Neural progenitor cell (in vitro differentiated cells): ENCODE measurements around the gene NFATC2. TPM values are rescaled to one million over a fixed set of nuclear protein-coding genes. Genes with fewer than 3 reads are reported as not detected.

ENCODE experiments used
- DNase-seq: peaks from one replicate; pipeline ENCODE4 v3.0.0-alpha.2; 2016; ENCODE audit warnings: low spot score
- H2AFZ ChIP-seq: fragments of 200-600 bp; sonication (generic); replicated peaks from 2 replicates; pipeline ENCODE4 v1.6.1; 2016; ENCODE audit warnings: antibody characterized with exemption
- H3F3A ChIP-seq: fragments of 200-600 bp; sonication (generic); 2 replicates; pipeline ENCODE4 v1.6.1; 2016; ENCODE audit warnings: antibody characterized with exemption, low read depth
- H3K27ac ChIP-seq: fragments of 200-600 bp; sonication (generic); 2 replicates; pipeline ENCODE4 v1.5.1; 2016; ENCODE audit warnings: mild to moderate bottlenecking
- H3K27me3 ChIP-seq: fragments of 200-600 bp; sonication (generic); 2 replicates; pipeline ENCODE4 v1.6.1; 2016; ENCODE audit warnings: mild to moderate bottlenecking, moderate library complexity
- H3K36me3 ChIP-seq: fragments of 200-600 bp; sonication (generic); 2 replicates; pipeline ENCODE4 v1.5.1; 2016
- H3K4me1 ChIP-seq: fragments of 200-600 bp; sonication (generic); 2 replicates; pipeline ENCODE4 v1.6.1; 2016; ENCODE audit warnings: mixed run types
- H3K4me2 ChIP-seq: fragments of 200-600 bp; sonication (generic); 2 replicates; pipeline ENCODE4 v1.6.1; 2016
- H3K4me3 ChIP-seq: fragments of 200-600 bp; sonication (generic); 2 replicates; pipeline ENCODE4 v1.5.1; 2016
- H3K79me2 ChIP-seq: fragments of 200-600 bp; sonication (generic); 2 replicates; pipeline ENCODE4 v1.6.1; 2016; ENCODE audit warnings: low read depth
- H3K9ac ChIP-seq: fragments of 200-600 bp; sonication (generic); 2 replicates; pipeline ENCODE4 v1.6.1; 2016
- H3K9me3 ChIP-seq: fragments of 200-600 bp; sonication (generic); 2 replicates; pipeline ENCODE4 v1.5.1; 2016; ENCODE audit warnings: low read depth
- H4K20me1 ChIP-seq: fragments of 200-600 bp; sonication (generic); 2 replicates; pipeline ENCODE4 v1.6.1; 2016; ENCODE audit warnings: low read depth
- H3K27ac Mint-ChIP-seq: 3 replicates; pipeline ENCODE4 v1.8.0; 2021; ENCODE audit warnings: mixed read lengths
- H3K27me3 Mint-ChIP-seq: 2 replicates; pipeline ENCODE4 v1.8.0; 2022; ENCODE audit warnings: low read depth, mild to moderate bottlenecking, inconsistent platforms, moderate library complexity, mixed read lengths; ENCODE audit not compliant: insufficient read depth
- H3K36me3 Mint-ChIP-seq: 3 replicates; pipeline ENCODE4 v1.8.0; 2021; ENCODE audit warnings: mixed read lengths
- H3K4me1 Mint-ChIP-seq: 3 replicates; pipeline ENCODE4 v1.8.0; 2021; ENCODE audit warnings: mixed read lengths
- H3K4me3 Mint-ChIP-seq: 3 replicates; pipeline ENCODE4 v1.8.0; 2021; ENCODE audit warnings: mild to moderate bottlenecking, moderate library complexity, mixed read lengths
- H3K9me3 Mint-ChIP-seq: 3 replicates; pipeline ENCODE4 v1.8.0; 2020; ENCODE audit warnings: mixed read lengths
- EZH2 ChIP-seq: fragments of 200-600 bp; sonication (generic); IDR thresholded peaks from 2 replicates; pipeline ENCODE4 v1.6.1; 2017; ENCODE audit warnings: antibody characterized with exemption, mild to moderate bottlenecking, moderate library complexity
- EZH2phosphoT487 ChIP-seq: fragments of 200-600 bp; sonication (generic); IDR thresholded peaks from 2 replicates; pipeline ENCODE4 v1.6.1; 2017; ENCODE audit warnings: antibody characterized with exemption
- total RNA-seq: library from RNA; depleted of rRNA; stranded (reverse); fragments of >200 nt; gene quantifications from 2 replicates; pipeline ENCODE4 v1.2.3, GENCODE V29; 2015; ENCODE audit warnings: low replicate concordance
- TF ChIP-seq, protein P1 (sequence below): fragments of 200-600 bp; sonication (generic); IDR thresholded peaks from 2 replicates; pipeline ENCODE4 v1.5.1; 2017; ENCODE audit warnings: antibody characterized with exemption, mild to moderate bottlenecking

NFATC2 gene
- total RNA-seq, 1 donor from 2014 or later = 0.19 TPM

DNA sequence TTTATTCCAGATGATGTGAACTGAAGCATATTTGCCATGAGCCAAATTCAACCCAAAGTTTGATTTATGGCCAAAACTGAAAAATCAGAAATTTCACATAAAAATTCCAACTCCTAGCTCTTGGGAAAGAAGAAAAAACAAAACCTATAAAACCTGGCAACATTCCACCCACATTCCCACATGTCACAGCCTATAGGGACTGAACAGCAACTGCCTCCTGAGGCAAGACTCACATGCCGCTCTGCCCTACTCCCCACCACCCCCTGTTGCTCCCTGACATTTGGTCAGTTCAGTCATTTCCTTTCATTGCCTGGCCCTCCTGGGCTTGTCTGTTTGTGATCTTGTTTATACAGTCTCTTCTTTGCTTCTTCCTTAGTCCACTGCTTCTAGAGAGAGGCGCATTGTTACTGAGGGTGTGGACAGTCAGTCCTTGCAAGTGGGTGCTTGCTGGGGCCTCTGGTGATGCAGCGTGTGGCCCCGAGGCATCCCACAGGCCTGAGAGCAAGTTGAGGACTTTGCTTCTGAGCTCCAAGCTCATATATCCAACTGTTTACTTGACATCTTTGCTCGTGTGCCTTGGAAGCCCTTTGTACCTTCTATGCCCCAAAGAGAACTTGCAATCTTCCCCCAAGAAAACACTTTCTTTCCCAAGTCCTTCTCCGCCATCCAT, 31.4 kb downstream of the NFATC2 start:
- Mint-ChIP-seq H3K27me3 (peaks cover 12% of the 10 kb centered on the region), H3K36me3 (no peaks in the 10 kb centered on the region), H3K9me3 (no peaks in the 10 kb centered on the region), H3K4me3 (no peak overlapping the region), H3K4me1 (peaks cover 12% of the 10 kb centered on the region), H3K27ac (no peak overlapping the region)
- no peaks in the 10 kb centered on the region for H3K79me2 ChIP-seq
- H4K20me1 ChIP-seq = no peaks in the 10 kb centered on the region
- H2AFZ ChIP-seq = no peak overlapping the region
- DNase-seq = no peak
- no peaks in the 10 kb centered on the region for H3F3A ChIP-seq
- H3K36me3 ChIP-seq = no peaks in the 10 kb centered on the region
- no peak overlapping the region for H3K9ac ChIP-seq
- H3K9me3 ChIP-seq = no peaks in the 10 kb centered on the region
- no peak overlapping the region for H3K4me3 ChIP-seq
- no peaks in the 10 kb centered on the region for H3K4me1 ChIP-seq
- H3K4me2 ChIP-seq = no peak overlapping the region
- H3K27ac ChIP-seq = no peak overlapping the region
- TF ChIP-seq, protein P1, sequence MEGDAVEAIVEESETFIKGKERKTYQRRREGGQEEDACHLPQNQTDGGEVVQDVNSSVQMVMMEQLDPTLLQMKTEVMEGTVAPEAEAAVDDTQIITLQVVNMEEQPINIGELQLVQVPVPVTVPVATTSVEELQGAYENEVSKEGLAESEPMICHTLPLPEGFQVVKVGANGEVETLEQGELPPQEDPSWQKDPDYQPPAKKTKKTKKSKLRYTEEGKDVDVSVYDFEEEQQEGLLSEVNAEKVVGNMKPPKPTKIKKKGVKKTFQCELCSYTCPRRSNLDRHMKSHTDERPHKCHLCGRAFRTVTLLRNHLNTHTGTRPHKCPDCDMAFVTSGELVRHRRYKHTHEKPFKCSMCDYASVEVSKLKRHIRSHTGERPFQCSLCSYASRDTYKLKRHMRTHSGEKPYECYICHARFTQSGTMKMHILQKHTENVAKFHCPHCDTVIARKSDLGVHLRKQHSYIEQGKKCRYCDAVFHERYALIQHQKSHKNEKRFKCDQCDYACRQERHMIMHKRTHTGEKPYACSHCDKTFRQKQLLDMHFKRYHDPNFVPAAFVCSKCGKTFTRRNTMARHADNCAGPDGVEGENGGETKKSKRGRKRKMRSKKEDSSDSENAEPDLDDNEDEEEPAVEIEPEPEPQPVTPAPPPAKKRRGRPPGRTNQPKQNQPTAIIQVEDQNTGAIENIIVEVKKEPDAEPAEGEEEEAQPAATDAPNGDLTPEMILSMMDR = no peak
- TF ChIP-seq EZH2 (no peak), EZH2phosphoT487 (no peak)
- H3K27me3 ChIP-seq = no peaks in the 10 kb centered on the region

DNA sequence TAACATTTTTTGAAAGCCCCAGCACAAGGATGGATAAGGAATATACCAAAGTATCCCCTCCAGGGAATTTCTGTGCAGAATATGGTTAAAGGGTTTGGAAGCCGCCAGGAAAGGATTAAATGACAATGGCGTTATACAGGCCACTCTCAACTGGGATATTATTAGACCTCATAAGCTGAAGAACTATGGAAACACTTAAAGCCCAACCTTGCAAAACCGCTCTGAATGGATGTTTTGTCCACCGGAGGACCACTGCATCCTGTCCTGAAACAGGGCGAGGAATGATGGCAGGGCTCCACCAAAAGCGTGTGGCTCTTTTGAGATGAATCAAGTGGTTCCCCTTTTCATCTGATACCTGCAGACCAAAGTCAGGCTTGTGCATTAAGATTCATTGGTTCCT, 32.4 kb downstream of the NFATC2 start:
- Histone ChIP-seq H2AFZ (no peak overlapping the region), H3K79me2 (no peaks in the 10 kb centered on the region), H3K27me3 (no peaks in the 10 kb centered on the region), H3K4me2 (no peak overlapping the region), H3K4me1 (no peaks in the 10 kb centered on the region), H3F3A (no peaks in the 10 kb centered on the region), H3K9ac (no peak overlapping the region), H3K27ac (no peak overlapping the region), H3K9me3 (no peaks in the 10 kb centered on the region), H3K36me3 (no peaks in the 10 kb centered on the region), H4K20me1 (no peaks in the 10 kb centered on the region), H3K4me3 (no peak overlapping the region)
- peaks cover 12% of the 10 kb centered on the region for H3K4me1 Mint-ChIP-seq
- no peaks in the 10 kb centered on the region for H3K9me3 Mint-ChIP-seq
- TF ChIP-seq, protein P1 = no peak
- no peak for TF ChIP-seq EZH2
- TF ChIP-seq EZH2phosphoT487 = no peak
- H3K27me3 Mint-ChIP-seq = peaks cover 12% of the 10 kb centered on the region
- DNase-seq = no peak
- no peaks in the 10 kb centered on the region for H3K36me3 Mint-ChIP-seq
- no peak overlapping the region for H3K27ac Mint-ChIP-seq
- no peak overlapping the region for H3K4me3 Mint-ChIP-seq

DNA sequence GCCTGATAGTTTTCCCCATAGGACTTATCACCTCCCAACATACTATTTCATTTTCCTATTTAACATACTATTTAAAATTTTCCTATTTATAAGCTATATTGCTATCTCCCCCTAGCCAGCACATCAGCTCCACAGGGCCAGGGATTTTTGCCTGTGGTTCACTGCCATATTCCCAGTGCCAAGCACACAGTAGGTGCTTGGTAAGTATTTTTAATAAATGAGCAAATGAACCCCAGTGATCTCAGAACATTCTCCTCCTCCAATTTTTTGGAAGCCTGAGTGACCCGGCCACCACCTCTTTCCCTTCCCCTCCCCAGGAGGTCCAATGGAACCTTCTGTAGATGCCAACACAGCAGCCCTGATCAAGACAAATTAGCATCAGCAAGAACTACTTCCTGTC, 33.3 kb downstream of the NFATC2 start:
- Mint-ChIP-seq H3K27ac (no peak overlapping the region), H3K4me1 (peaks cover 14% of the 10 kb centered on the region), H3K9me3 (no peaks in the 10 kb centered on the region), H3K27me3 (peaks cover 12% of the 10 kb centered on the region), H3K4me3 (peak overlapping the region; percentile 19), H3K36me3 (no peaks in the 10 kb centered on the region)
- no peaks in the 10 kb centered on the region for H3K4me1 ChIP-seq
- H3K9me3 ChIP-seq = no peaks in the 10 kb centered on the region
- no peaks in the 10 kb centered on the region for H3K79me2 ChIP-seq
- no peak overlapping the region for H3K9ac ChIP-seq
- no peak overlapping the region for H3K4me3 ChIP-seq
- no peaks in the 10 kb centered on the region for H3K36me3 ChIP-seq
- H3K4me2 ChIP-seq = no peak overlapping the region
- H3K27ac ChIP-seq = no peak overlapping the region
- no peaks in the 10 kb centered on the region for H3F3A ChIP-seq
- TF ChIP-seq, protein P1 = no peak
- TF ChIP-seq EZH2 (no peak), EZH2phosphoT487 (no peak)
- no peak overlapping the region for H2AFZ ChIP-seq
- no peak for DNase-seq
- H4K20me1 ChIP-seq = no peaks in the 10 kb centered on the region
- no peaks in the 10 kb centered on the region for H3K27me3 ChIP-seq
